ENCODE data around the gene ACP7.

DNA sequence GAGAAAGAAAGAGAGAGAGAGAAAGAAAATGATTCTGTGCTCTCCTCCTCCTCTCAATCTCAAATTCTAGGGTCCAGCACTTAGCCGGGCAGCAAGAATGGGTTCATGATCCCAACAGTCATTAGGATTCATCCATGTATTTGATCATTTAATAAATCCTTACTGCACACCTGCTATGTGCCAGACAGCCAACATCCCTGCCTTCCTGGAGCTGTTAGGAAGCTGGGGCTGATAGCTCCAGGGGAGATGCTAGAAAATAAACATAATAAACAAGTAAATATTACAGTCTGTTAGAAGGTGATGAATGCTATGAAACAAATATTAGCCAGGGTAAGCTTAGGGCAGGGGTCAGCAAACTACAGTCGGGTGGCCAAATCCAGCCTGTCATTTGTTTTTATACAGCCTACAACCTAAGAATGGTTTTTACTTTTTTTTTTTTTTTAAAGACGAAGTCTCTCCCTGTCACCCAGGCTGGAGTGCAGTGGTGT lies 9.9 kb upstream of the ACP7 start:
- TF ChIP-seq CTCF (IDR thresholded peaks at IDR 0.05; ENCODE audit: low read depth, low read length, poor library complexity, severe bottlenecking) (no peak), EZH2phosphoT487 (IDR thresholded peaks at IDR 0.05; ENCODE audit: borderline replicate concordance, low read length) (no peak)
